ENCODE measurements around the gene PBX3. TPM values are rescaled to one million over a fixed set of nuclear protein-coding genes. Genes with fewer than 3 reads are reported as not detected.
A peak's percentile ranks its signal among the peaks of the same experiment; 100 is the strongest.

Gene PBX3
- total and polyA plus RNA-seq, 2 of the 13 experiments (the other 11 are each of a cell fraction or from before 2014, with no cell fraction given), result 6.0 to 11.2 TPM

GRCh38 chr9:125746017-125746773 is 978 bp upstream of the PBX3 start (continued):
- TF ChIP-seq ZNF746 (CRISPR knock-in tag; IDR thresholded peaks at IDR 0.05) (peak; percentile 66; the same call in 1 of the 2 replicates), LRRFIP1 (CRISPR knock-in tag; conservative IDR thresholded peaks at IDR 0.05) (no peak), THAP7 (CRISPR knock-in tag; IDR thresholded peaks at IDR 0.05) (peak; percentile 71; the same call in 1 of the 2 replicates), REL (CRISPR knock-in tag; conservative IDR thresholded peaks at IDR 0.05) (peak; percentile 97), ZBTB2 (CRISPR knock-in tag; IDR thresholded peaks at IDR 0.05; ENCODE audit: low read depth) (peak; percentile 56; the same call in 1 of the 2 replicates), SNAPC4 (CRISPR knock-in tag; IDR thresholded peaks at IDR 0.05) (peak; percentile 86; the same call in 1 of the 2 replicates), KAT7 (CRISPR knock-in tag; IDR thresholded peaks at IDR 0.05; ENCODE audit: borderline replicate concordance) (peak; percentile 58; the same call in 1 of the 2 replicates), ZNF234 (CRISPR knock-in tag; conservative IDR thresholded peaks at IDR 0.05) (no peak), FUBP1 (CRISPR knock-in tag; IDR thresholded peaks at IDR 0.05; ENCODE audit: borderline replicate concordance) (no peak), MLXIP (CRISPR knock-in tag; IDR thresholded peaks at IDR 0.05; ENCODE audit: borderline replicate concordance) (peak; percentile 91), ZEB1 (IDR thresholded peaks at IDR 0.05; ENCODE audit: insufficient replicate concordance, low read depth) (no peak), ZMYM2 (CRISPR knock-in tag; IDR thresholded peaks at IDR 0.05) (peak; percentile 92)

Measured in HepG2 (cell line).